ENCODE measurements around the gene FNBP1. TPM values are rescaled to one million over a fixed set of nuclear protein-coding genes. Genes with fewer than 3 reads are reported as not detected.

The FNBP1 gene
- polyA plus RNA-seq, 2 of the 4 experiments (the other 2 are of a cell fraction), result 10.6 to 15.6 TPM

GRCh38 chr9:130030651-130031127 is 12.3 kb downstream of the FNBP1 start:
- peak in 1 of 2 experiments; percentile 24; a peak in 2 of 6 replicates for ATAC-seq
- no peak overlapping the region for H3K27ac ChIP-seq

GRCh38 chr9:130029223-130029973 is 13.6 kb downstream of the FNBP1 start:
- no peak for DNase-seq (ENCODE audit: low read depth in 1 of 2, low spot score in 1 of 2)
- FAIRE-seq, result no peak
- Histone ChIP-seq H3K4me2 (no peak overlapping the region), H3K4me3 (no peak overlapping the region), H3K4me1 (peaks cover 19% of the 10 kb centered on the region), H3K9me3 (peaks cover 5% of the 10 kb centered on the region; the same call in 1 of the 3 replicates), H3K27ac (no peak overlapping the region)
- WGBS (ENCODE audit: missing lambda C conversion rate), result 92% methylated on average over 10 of the region's 10 CpGs
- no peak for ATAC-seq
- ChIA-PET CTCF (interaction anchor here (0.6 to 3.5 kb wide), 10 partner anchors 10 to 214 kb away, joined by 3 to 13 read pairs (median 3); partner anchors contain the start of gene FNBP1), POLR2A (no interaction called here)
- TF ChIP-seq MAFK (IDR thresholded peaks at IDR 0.05; ENCODE audit: partially characterized antibody) (no peak), REST (IDR thresholded peaks at IDR 0.05) (no peak), ZC3H11A (IDR thresholded peaks at IDR 0.05) (no peak), JUN (IDR thresholded peaks at IDR 0.05) (no peak), NPAS2 (CRISPR knock-in tag; IDR thresholded peaks at IDR 0.05; ENCODE audit: borderline replicate concordance) (no peak), FOSB (CRISPR knock-in tag; IDR thresholded peaks at IDR 0.05) (no peak), MYC (IDR thresholded peaks at IDR 0.05; ENCODE audit: borderline replicate concordance, low read length) (no peak), SREBF2 (IDR thresholded peaks at IDR 0.05) (no peak), CEBPB (IDR thresholded peaks at IDR 0.05) (no peak), NR3C1 (IDR thresholded peaks at IDR 0.05) (no peak), POLR2A (IDR thresholded peaks at IDR 0.05; ENCODE audit: low read length) (no peak), FOXS1 (CRISPR knock-in tag; IDR thresholded peaks at IDR 0.05) (no peak), NFE2L2 (conservative IDR thresholded peaks at IDR 0.05; ENCODE audit: low read length) (no peak)

More at GRCh38 chr9:130030651-130031127, 12.3 kb downstream of the FNBP1 start:
- Histone ChIP-seq H3K9me3 (peaks cover 5% of the 10 kb centered on the region; the same call in 1 of the 3 replicates), H3K4me2 (no peak overlapping the region), H3K4me1 (peaks cover 6% of the 10 kb centered on the region; the same call in 2 of the 3 replicates), H3K4me3 (no peak overlapping the region)
- DNase-seq (ENCODE audit: low read depth in 1 of 2, low spot score in 1 of 2) (no peak), FAIRE-seq (no peak)
- POLR2A ChIA-PET, result interaction anchor here (0.7 kb wide), 1 partner anchor 11 kb away, joined by 3 read pairs; no protein-coding TSS in a partner anchor
- no peak for TF ChIP-seq CEBPB (IDR thresholded peaks at IDR 0.05)
- no peak for TF ChIP-seq CBX8 (IDR thresholded peaks at IDR 0.05)
- TF ChIP-seq HOXB13 (CRISPR knock-in tag; IDR thresholded peaks at IDR 0.05; ENCODE audit: low read depth), result no peak
- TF ChIP-seq HOXB5 (CRISPR knock-in tag; IDR thresholded peaks at IDR 0.05), result no peak
- TF ChIP-seq CHD4 (IDR thresholded peaks at IDR 0.05; ENCODE audit: borderline replicate concordance), result no peak
- TF ChIP-seq KDM5A (IDR thresholded peaks at IDR 0.05), result no peak
- TF ChIP-seq HOXA7 (CRISPR knock-in tag; IDR thresholded peaks at IDR 0.05), result no peak
- TF ChIP-seq FOSB (CRISPR knock-in tag; IDR thresholded peaks at IDR 0.05), result no peak
- TF ChIP-seq TFCP2L1 (CRISPR knock-in tag; IDR thresholded peaks at IDR 0.05), result no peak
- no peak for TF ChIP-seq MAX (IDR thresholded peaks at IDR 0.05)
- no peak for TF ChIP-seq BCL3 (IDR thresholded peaks at IDR 0.05)
- no peak for TF ChIP-seq SREBF2 (IDR thresholded peaks at IDR 0.05)
- no peak for TF ChIP-seq E2F6 (IDR thresholded peaks at IDR 0.05; ENCODE audit: borderline replicate concordance, low read depth)
- no peak for TF ChIP-seq CHD2 (IDR thresholded peaks at IDR 0.05; ENCODE audit: low read length, partially characterized antibody)
- no peak for TF ChIP-seq CTCF (IDR thresholded peaks at IDR 0.05)
- TF ChIP-seq HES2 (IDR thresholded peaks at IDR 0.05), result no peak
- TF ChIP-seq EP300 (IDR thresholded peaks at IDR 0.05), result no peak
- TF ChIP-seq MYC (IDR thresholded peaks at IDR 0.05; ENCODE audit: borderline replicate concordance, low read length), result no peak
- TF ChIP-seq BHLHE40 (IDR thresholded peaks at IDR 0.05; ENCODE audit: low read depth, low read length), result no peak
- TF ChIP-seq NR3C1 (IDR thresholded peaks at IDR 0.05), result no peak
- CTCF ChIA-PET, result interaction anchor here (0.9 to 1.4 kb wide), 3 partner anchors 9 to 213 kb away, joined by 3 to 5 read pairs (median 3); no protein-coding TSS in a partner anchor
- WGBS (ENCODE audit: missing lambda C conversion rate), result 91% methylated on average over 3 of the region's 3 CpGs
